Psoas muscle (tissue), 8 donors: Measurements from ENCODE around the gene CDH15. TPM values are rescaled to one million over a fixed set of nuclear protein-coding genes. Genes with fewer than 3 reads are reported as not detected.
A peak's percentile ranks its signal among the peaks of the same experiment; 100 is the strongest.

Source experiments
- ATAC-seq, 4 donors: fragments of 200-7000 bp; cut with Tn5 transposase; one replicate each; pipeline ENCODE4 v1.9.1; 2020; ENCODE audit warnings: moderate library complexity in 3 of 4, mild to moderate bottlenecking in 2 of 4
- DNase-seq, 2 donors: peaks; one replicate each; pipeline ENCODE4 v3.0.0-alpha.2; 2020
- H3K27ac ChIP-seq: fragments of 200-600 bp; one replicate; pipeline ENCODE4 v1.8.0; 2022
- H3K27me3 ChIP-seq, 3 donors: fragments of 200-600 bp in 1 of 3; one replicate each; pipeline versions ENCODE4 v1.6.1 to v1.8.0; 2013 to 2022; ENCODE audit warnings: low read length in 2 of 3, mild to moderate bottlenecking in 2 of 3, moderate library complexity in 1 of 3; ENCODE audit not compliant: insufficient read depth in 3 of 3
- H3K36me3 ChIP-seq, 2 donors: fragments of 200-600 bp in 1 of 2; one replicate each; pipeline versions ENCODE4 v1.6.1 to v1.8.0; 2013 to 2022; ENCODE audit warnings: low read depth in 1 of 2, mild to moderate bottlenecking in 1 of 2, moderate library complexity in 1 of 2; ENCODE audit not compliant: insufficient read depth in 1 of 2
- H3K4me1 ChIP-seq: fragments of 200-600 bp; one replicate; pipeline ENCODE4 v1.8.0; 2022
- H3K4me3 ChIP-seq: fragments of 200-600 bp; one replicate; pipeline ENCODE4 v1.8.0; 2022; ENCODE audit warnings: mild to moderate bottlenecking
- H3K9me3 ChIP-seq: fragments of 200-600 bp; one replicate; pipeline ENCODE4 v1.8.0; 2022
- WGBS, 3 donors: extraction: QIAGEN DNeasy Blood & Tissue Kit; methylation state at CpG; one replicate each; pipeline versions ENCODE4 v1.1.6 to v1.1.7; 2013; 5-methylcytosine and 5-hydroxymethylcytosine counted together
- intact Hi-C, 2 donors: fragments of 100-400 bp; cut with DNase I; formaldehyde crosslinking; loops; one replicate each; pipeline versions ENCODE4 v1.11.0 to v1.14.2; 2022
- polyA plus RNA-seq, 3 donors: library from polyadenylated mRNA; stranded (reverse); fragments of 200-250 nt; gene quantifications; one replicate each; pipeline ENCODE4 v1.2.3, GENCODE V29; 2013
- total RNA-seq, 4 donors: library from RNA; stranded (reverse); fragmentation: NEBNext Ultra II Directional in 2 of 4; extraction: Animal tissue kit (Norgen Biotek cat#: 25700) in 2 of 4; gene quantifications; one replicate each; pipeline versions ENCODE4 v1.2.1 to v1.2.4, GENCODE V29; 2021 to 2023
- TF ChIP-seq, protein P1 (sequence below): fragments of 200-600 bp; IDR thresholded peaks from one replicate; pipeline ENCODE4 v1.8.0; 2022; ENCODE audit warnings: antibody characterized with exemption
- donor health status: healthy with polysubstance abuse.
- donor health status: DM: no; HTN: no; CAD: no; lungs with moderate emphysema.
- donor health status: Bipolar disorder and iron deficiency.
- donor health status: healthy.
- donor health status: DM: yes; HTN: yes; CAD: no.
- donor health status: DM: no; HTN: no; CAD: no.
- donor health status: DM: no; HTN: no; CAD: no.
- donor health status: DM: yes; HTN: yes; CAD: no.

CDH15 gene
- total and polyA plus RNA-seq, 7 donors: 18.0 to 62.8 (median 36.7) TPM

DNA sequence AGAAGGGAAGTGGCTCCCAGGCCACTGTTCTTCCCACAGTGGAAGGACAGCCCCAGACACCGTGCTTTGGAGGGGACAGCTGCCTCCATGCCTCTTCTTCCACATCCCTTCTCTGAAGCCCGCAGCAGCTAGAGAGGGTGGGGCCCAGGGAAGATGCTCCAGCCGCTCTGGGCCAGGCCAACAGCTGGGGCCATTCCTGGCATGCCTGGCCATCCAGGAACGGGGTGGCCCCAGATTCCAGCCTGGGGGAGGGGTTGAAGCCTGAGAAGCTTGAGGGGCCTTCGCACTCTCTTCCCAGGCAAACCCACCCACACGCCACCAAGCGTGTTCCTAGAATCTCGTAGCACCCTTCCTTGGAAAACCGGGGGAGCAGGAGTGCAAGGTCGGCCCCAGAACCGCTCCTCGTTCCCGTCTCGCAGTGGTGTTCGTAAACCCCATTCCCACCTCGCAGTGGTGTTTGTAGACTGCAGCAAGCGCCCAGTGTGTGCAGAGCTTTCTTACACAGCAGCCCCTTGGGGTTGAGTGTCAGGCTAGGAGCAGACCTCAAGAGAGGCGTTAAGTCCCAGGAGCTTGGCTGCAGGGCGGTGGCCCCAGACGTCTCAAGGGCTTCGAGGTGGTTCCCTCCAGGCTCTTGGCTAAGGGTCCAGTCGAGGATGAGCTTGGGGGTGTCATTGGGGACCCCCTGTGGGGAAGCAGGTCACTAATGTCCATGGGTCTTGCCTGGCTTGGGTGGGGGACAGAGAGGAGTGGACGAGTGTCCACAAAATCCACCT lies 2.7 kb downstream of the CDH15 start:
- H3K27ac ChIP-seq: peak overlapping the region; percentile 95
- H3K9me3 ChIP-seq: no peaks in the 10 kb centered on the region
- peaks cover 43% of the 10 kb centered on the region for H3K4me1 ChIP-seq
- DNase-seq (no peak), ATAC-seq (no peak)
- peak overlapping the region; percentile 87 for H3K4me3 ChIP-seq
- intact Hi-C loops: loop anchor here in 1 of 2 donors (5.0 kb wide), 1 partner anchor 43 kb away; the partner anchor contains the start of gene ZNF778
- H3K27me3 ChIP-seq: peaks cover 0 to 3% (median 0%) of the 10 kb centered on the region in 3 donors
- peaks cover 0 to 2% of the 10 kb centered on the region in 2 donors for H3K36me3 ChIP-seq
- 47 to 60% (median 49%) methylated on average over 21 to 23 of the region's 23 CpGs for WGBS, 3 donors
- TF ChIP-seq, protein P1, sequence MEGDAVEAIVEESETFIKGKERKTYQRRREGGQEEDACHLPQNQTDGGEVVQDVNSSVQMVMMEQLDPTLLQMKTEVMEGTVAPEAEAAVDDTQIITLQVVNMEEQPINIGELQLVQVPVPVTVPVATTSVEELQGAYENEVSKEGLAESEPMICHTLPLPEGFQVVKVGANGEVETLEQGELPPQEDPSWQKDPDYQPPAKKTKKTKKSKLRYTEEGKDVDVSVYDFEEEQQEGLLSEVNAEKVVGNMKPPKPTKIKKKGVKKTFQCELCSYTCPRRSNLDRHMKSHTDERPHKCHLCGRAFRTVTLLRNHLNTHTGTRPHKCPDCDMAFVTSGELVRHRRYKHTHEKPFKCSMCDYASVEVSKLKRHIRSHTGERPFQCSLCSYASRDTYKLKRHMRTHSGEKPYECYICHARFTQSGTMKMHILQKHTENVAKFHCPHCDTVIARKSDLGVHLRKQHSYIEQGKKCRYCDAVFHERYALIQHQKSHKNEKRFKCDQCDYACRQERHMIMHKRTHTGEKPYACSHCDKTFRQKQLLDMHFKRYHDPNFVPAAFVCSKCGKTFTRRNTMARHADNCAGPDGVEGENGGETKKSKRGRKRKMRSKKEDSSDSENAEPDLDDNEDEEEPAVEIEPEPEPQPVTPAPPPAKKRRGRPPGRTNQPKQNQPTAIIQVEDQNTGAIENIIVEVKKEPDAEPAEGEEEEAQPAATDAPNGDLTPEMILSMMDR: no peak

DNA sequence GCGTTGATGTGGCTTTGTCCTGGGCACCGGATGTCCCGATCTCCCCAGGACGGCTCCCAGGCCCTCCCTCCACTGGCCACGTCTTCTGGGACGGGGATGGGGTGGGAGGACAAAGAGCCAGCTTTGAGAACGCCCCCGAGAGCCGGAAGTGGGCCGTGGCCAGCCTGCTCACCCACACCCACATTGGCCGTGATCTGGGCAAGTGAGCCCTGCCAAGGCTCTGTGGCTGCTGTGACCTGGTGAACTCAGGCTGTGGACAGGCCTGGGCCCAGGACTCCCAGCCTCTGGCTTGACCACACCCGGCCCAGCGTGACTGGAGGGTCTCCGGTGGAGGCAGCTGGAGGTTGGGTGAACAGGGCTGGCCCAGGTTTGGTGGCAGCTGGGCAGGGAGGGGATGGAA lies 3.3 kb downstream of the CDH15 start:
- DNase-seq (no peak), ATAC-seq (peak in 3 of 4 donors; percentile 3 to 39 (median 14))
- peak overlapping the region; percentile 95 for H3K27ac ChIP-seq
- peaks cover 43% of the 10 kb centered on the region for H3K4me1 ChIP-seq
- peaks cover 0 to 3% (median 0%) of the 10 kb centered on the region in 3 donors for H3K27me3 ChIP-seq
- peak overlapping the region; percentile 87 for H3K4me3 ChIP-seq
- peaks cover 0 to 9% of the 10 kb centered on the region in 2 donors for H3K36me3 ChIP-seq
- no peaks in the 10 kb centered on the region for H3K9me3 ChIP-seq
- intact Hi-C loops: loop anchor here in 1 of 2 donors (5.0 kb wide), 1 partner anchor 42 kb away; the partner anchor contains the start of gene ZNF778
- TF ChIP-seq, protein P1: no peak
- 34 to 51% (median 36%) methylated on average over 13 to 14 of the region's 14 CpGs for WGBS, 3 donors

DNA sequence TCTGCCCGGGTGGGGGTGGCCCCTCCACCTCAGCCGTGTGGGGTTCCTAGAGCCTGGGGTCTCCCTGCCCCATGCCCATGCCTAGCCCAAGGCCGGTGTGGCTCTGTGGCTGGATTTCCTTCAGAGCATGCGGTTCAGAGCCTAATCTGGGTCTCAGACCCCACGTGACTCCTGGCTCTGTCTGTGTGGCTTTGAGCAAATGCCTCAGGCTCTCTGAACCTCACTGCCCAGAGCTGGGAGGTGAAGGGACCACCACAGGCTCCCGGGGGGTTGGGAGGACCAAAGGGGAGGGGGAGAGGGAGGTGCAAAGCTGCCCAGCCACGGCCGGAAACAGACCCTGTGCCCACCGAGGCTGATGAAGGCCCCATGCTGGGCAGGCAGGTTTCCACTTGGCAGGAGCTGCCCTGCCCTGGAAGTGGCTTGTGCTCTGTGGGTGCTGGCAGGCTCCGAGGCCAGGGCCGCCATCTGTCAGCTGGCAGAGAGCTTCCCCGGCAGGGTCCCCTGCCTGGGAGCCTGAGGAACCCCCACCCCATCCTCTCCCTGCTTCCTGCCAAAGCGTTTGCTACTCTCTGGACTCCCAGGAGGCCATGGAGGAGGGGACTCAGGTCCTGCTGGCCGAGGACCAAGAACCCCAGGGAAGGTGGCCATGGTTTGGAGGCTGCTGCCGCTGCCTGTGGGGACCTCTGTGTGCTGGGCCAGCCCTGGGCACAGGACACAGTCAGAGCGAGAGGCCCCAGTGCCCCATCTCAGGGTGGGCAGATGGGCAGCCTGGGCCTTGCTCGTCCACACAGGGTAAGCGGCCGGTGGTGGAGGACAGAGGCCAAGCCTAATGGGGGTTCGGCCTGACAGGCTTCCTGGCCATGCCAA lies 4.0 kb downstream of the CDH15 start:
- 14 to 28% (median 20%) methylated on average over 15 to 20 of the region's 20 CpGs for WGBS, 3 donors
- peaks cover 0 to 3% (median 0%) of the 10 kb centered on the region in 3 donors for H3K27me3 ChIP-seq
- H3K27ac ChIP-seq: peak overlapping the region; percentile 95
- peaks cover 43% of the 10 kb centered on the region for H3K4me1 ChIP-seq
- peak in 1 of 4 donors; percentile 29 for ATAC-seq
- H3K9me3 ChIP-seq: no peaks in the 10 kb centered on the region
- TF ChIP-seq, protein P1: no peak
- intact Hi-C loops: no loop called here
- H3K4me3 ChIP-seq: peak overlapping the region; percentile 87
- peaks cover 0 to 15% of the 10 kb centered on the region in 2 donors for H3K36me3 ChIP-seq
- DNase-seq: no peak

DNA sequence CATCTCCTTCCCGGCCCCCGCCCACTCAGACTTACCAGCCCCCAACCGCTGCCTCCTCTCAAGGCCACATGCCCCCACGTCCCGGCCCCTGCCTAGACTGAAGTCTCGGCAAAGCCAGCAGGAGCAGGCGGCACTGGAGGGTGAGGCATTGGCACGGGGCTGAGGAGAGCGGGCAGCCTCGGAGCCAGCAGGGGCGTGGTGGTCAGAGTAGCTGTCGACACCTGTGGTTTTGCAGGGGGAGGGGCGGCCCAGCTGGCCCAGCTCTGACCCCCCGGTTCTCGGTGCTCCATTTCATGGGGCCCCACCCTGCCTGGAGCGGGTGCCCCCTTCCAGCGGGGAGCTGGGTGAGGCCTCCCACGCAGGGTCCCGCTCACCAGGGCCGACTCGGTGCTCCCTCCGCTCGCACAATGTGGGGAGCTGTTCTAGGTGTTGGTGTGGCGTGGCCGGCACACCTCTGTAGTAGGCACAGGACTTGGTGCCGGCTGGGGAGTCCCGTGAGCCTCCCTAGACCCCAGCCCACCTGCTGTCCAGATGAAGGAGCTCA lies 4.7 kb downstream of the CDH15 start:
- 45 to 57% (median 52%) methylated on average over 26 to 27 of the region's 27 CpGs for WGBS, 3 donors
- ATAC-seq: peak in 3 of 4 donors; percentile 6 to 40 (median 10)
- Histone ChIP-seq H3K27ac (peak overlapping the region; percentile 95), H3K27me3 (no peaks in the 10 kb centered on the region), H3K36me3 (peaks cover 0 to 20% of the 10 kb centered on the region in 2 donors), H3K4me1 (peaks cover 39% of the 10 kb centered on the region), H3K4me3 (peak overlapping the region; percentile 87), H3K9me3 (no peaks in the 10 kb centered on the region)
- intact Hi-C loops: no loop called here
- DNase-seq: no peak
- TF ChIP-seq, protein P1: no peak
